Mesothelial cell of epicardium (in vitro differentiated cells): ENCODE measurements around the gene JUN. TPM values are rescaled to one million over a fixed set of nuclear protein-coding genes. Genes with fewer than 3 reads are reported as not detected.
A peak's percentile ranks its signal among the peaks of the same experiment; 100 is the strongest.

ENCODE experiments used
- DNase-seq, 2 experiments: peaks; one replicate each; pipeline ENCODE4 v3.0.0; 2021; ENCODE audit warnings: low spot score in 2 of 2; ENCODE audit not compliant: unreplicated experiment in 2 of 2
- H3K27ac Mint-ChIP-seq: 2 replicates; pipeline ENCODE4 v1.8.0; 2021; ENCODE audit warnings: mixed read lengths
- H3K27me3 Mint-ChIP-seq: 2 replicates; pipeline ENCODE4 v1.8.0; 2021; ENCODE audit warnings: low read depth, mixed read lengths
- H3K36me3 Mint-ChIP-seq: 2 replicates; pipeline ENCODE4 v1.8.0; 2021; ENCODE audit warnings: mixed read lengths
- H3K4me1 Mint-ChIP-seq: 2 replicates; pipeline ENCODE4 v1.8.0; 2021; ENCODE audit warnings: mixed read lengths
- H3K4me3 Mint-ChIP-seq: 2 replicates; pipeline ENCODE4 v1.8.0; 2021; ENCODE audit warnings: mild to moderate bottlenecking, moderate library complexity, mixed read lengths
- H3K9me3 Mint-ChIP-seq: 2 replicates; pipeline ENCODE4 v1.8.0; 2021; ENCODE audit warnings: mixed read lengths
- CTCF ChIP-seq: fragments of 200-600 bp; sonication (generic); IDR thresholded peaks from one replicate; pipeline ENCODE4 v1.5.0; 2021; ENCODE audit warnings: antibody characterized with exemption; ENCODE audit not compliant: unreplicated experiment
- total RNA-seq: library from RNA; stranded (reverse); gene quantifications from 3 replicates; pipeline ENCODE4 v1.2.1, GENCODE V29; 2021

JUN gene
- total RNA-seq, 1 donor from 2014 or later: 242 TPM

GRCh38 chr1:58768971-58769808, 14.7 kb downstream of the JUN start:
- H3K9me3 Mint-ChIP-seq: no peaks in the 10 kb centered on the region
- TF ChIP-seq CTCF: peak; percentile 77
- no peaks in the 10 kb centered on the region for H3K27me3 Mint-ChIP-seq
- H3K4me1 Mint-ChIP-seq: peaks cover 6% of the 10 kb centered on the region
- no peaks in the 10 kb centered on the region for H3K36me3 Mint-ChIP-seq
- H3K4me3 Mint-ChIP-seq: no peak overlapping the region
- H3K27ac Mint-ChIP-seq: no peak overlapping the region
- DNase-seq: peak; percentile 55 to 82

- H3K36me3 Mint-ChIP-seq: no peaks in the 10 kb centered on the region
- peaks cover 8% of the 10 kb centered on the region for H3K4me1 Mint-ChIP-seq
- H3K4me3 Mint-ChIP-seq: no peak overlapping the region
- DNase-seq: no peak
- TF ChIP-seq CTCF: no peak
- H3K27me3 Mint-ChIP-seq: no peaks in the 10 kb centered on the region
- H3K9me3 Mint-ChIP-seq: no peaks in the 10 kb centered on the region
- H3K27ac Mint-ChIP-seq: no peak overlapping the region
Observed at GRCh38 chr1:58768191-58768731, 15.6 kb downstream of the JUN start.

- no peak for TF ChIP-seq CTCF
- DNase-seq: no peak
- Mint-ChIP-seq H3K9me3 (no peaks in the 10 kb centered on the region), H3K27ac (no peak overlapping the region), H3K4me3 (no peak overlapping the region), H3K4me1 (peaks cover 10% of the 10 kb centered on the region), H3K27me3 (no peaks in the 10 kb centered on the region), H3K36me3 (no peaks in the 10 kb centered on the region)
Observed at GRCh38 chr1:58767143-58767542, 16.7 kb downstream of the JUN start.

- no peak for TF ChIP-seq CTCF
- H3K27ac Mint-ChIP-seq: no peak overlapping the region
- H3K9me3 Mint-ChIP-seq: no peaks in the 10 kb centered on the region
- H3K4me1 Mint-ChIP-seq: peaks cover 10% of the 10 kb centered on the region
- DNase-seq: no peak
- H3K36me3 Mint-ChIP-seq: no peaks in the 10 kb centered on the region
- H3K4me3 Mint-ChIP-seq: no peak overlapping the region
- no peaks in the 10 kb centered on the region for H3K27me3 Mint-ChIP-seq
Observed at GRCh38 chr1:58765441-58765840, 18.4 kb downstream of the JUN start.

GRCh38 chr1:58765006-58765405, 18.8 kb downstream of the JUN start:
- no peak overlapping the region for H3K27ac Mint-ChIP-seq
- H3K36me3 Mint-ChIP-seq: no peaks in the 10 kb centered on the region
- no peak for TF ChIP-seq CTCF
- H3K4me1 Mint-ChIP-seq: peaks cover 10% of the 10 kb centered on the region
- no peak overlapping the region for H3K4me3 Mint-ChIP-seq
- H3K27me3 Mint-ChIP-seq: no peaks in the 10 kb centered on the region
- no peaks in the 10 kb centered on the region for H3K9me3 Mint-ChIP-seq
- no peak for DNase-seq
